HG03520 (cell line): Measurements from ENCODE around the gene FGD3.

Experiments
- ATAC-seq: cut with Tn5 transposase; IDR thresholded peaks from one replicate; pipeline ENCODE4 v1.9.1; 2021; ENCODE audit warnings: mild to moderate bottlenecking, moderate library complexity; ENCODE audit not compliant: unreplicated experiment

The FGD3 gene

DNA sequence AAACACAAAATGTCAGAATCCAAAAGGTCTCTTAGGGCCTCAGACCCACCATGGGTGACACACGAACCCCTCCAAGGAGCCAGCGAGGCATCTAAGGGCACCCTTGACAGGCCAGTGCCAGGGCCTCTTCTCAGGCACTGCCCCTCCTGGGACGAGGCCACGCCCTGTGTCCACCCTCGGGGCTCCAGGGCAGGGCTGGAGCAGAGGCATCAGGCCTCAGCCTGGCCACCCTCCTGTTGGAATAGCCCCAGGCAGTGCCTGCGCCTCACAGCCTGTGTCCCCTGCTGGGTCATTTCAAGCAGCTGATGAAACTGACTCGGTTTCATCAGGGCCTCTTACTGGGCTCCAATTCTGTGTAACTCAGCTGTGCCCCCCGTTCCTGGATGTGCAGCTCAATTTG is 78.4 kb downstream of the FGD3 start:
- ATAC-seq = no peak

DNA sequence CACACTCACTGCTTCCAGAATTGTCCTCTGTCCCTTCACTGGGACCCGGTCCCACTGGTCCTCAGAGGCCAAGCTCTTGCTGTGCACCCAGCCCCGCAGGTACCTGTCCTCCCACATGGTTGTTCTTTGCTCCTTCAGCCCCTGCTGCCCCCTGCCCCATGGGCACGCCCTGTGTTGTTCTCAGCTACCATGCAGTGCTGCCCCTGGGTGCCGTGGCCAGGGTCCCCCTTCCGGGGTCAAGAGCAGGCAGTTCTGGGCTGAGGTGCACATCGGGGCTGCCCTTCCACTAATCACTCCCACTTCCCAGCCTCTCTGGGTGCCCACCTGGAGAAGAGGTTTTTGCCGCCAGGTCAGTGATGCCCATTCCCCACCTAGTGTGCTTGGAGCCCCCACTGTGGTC is 79.3 kb downstream of the FGD3 start:
- ATAC-seq = no peak

DNA sequence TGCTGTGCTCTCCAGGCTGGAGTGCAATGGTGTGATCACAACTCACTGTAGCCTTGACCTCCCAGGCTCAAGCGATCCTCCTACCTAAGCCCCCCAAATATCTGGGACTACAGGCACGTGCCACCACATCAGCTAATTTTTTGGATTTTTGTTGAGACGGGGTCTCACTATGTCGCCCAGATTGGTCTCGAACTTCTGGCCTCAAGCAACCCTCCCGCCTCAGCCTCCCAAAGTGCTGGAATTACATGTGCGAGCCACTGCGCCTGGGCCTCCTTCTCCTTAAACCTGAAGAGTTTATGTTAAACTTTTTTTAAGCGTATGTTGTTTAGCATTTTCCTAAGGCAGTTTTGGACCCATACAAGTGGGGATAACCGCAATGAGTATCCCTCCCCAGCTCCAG is 80.4 kb downstream of the FGD3 start:
- ATAC-seq = no peak

DNA sequence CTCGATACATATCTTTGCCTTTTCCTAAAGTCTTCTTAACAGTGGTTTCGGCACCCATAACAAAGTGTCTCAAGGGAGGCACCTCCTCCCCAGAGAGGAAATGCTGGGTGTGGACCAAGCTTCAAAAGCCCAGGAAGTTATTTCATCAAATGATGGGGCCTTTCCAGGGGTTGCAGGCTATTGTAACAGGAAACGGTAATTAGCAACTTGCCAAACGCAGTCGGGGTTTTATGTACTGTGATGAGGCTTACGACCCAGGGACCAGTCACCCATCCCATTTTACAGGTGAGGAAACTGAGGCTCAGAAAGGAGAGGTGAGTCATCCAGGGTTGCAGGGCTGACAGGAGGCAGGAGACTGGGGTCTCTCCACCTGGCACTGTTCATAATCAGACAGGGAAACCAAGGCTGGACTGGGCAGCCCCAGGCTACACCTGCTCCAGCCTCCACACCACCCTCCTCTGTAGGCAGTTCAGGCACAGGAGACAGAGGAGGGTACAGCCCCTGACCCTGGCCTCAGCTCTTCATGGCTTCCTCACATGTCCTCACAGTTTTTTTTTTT is 81.2 kb downstream of the FGD3 start:
- ATAC-seq = no peak

DNA sequence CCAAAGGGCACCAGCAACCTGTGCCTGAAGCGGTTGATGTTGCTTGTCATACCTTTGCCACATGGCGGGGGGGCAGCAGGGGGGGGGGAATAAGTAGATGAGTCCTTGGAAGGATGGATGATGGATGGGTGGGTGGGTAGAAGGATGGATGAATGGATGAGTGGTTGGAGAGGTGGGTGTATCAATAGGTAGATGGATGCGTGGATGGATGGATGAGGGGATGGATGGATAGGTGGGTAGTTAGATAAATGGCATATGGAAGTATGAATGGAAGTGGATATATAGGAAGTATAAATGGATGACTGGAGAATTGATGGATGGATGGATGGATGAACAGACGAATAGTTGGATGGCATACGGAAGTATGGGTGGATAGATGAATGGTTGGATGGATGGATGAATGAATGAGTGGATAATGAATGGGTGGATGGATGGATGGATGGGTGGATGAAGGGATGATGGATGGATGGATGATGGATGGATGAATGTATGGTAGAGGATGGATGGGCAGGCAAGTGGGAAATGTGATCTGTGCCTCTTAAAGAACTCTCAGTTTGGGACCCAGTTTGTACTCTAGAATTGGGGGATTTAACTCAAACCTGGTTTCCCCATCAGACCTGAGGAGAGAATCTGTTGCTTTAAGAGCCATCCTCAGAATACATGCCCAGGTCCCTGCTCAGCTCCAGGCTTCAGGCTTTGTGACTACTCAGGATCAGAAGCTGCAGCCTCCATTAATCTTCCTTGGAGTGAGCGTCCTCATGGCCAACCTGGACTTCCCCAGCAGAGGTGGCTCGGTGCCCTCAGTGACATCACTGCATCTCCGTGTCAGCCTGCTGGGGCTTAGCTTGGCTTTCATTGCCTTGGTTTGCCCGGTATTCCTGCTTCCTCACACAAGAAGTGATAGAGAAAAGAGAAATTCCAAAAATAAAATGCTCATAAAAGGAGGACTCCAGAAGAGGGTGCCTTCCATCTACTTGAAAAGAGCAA is 83.6 kb downstream of the FGD3 start:
- no peak for ATAC-seq

DNA sequence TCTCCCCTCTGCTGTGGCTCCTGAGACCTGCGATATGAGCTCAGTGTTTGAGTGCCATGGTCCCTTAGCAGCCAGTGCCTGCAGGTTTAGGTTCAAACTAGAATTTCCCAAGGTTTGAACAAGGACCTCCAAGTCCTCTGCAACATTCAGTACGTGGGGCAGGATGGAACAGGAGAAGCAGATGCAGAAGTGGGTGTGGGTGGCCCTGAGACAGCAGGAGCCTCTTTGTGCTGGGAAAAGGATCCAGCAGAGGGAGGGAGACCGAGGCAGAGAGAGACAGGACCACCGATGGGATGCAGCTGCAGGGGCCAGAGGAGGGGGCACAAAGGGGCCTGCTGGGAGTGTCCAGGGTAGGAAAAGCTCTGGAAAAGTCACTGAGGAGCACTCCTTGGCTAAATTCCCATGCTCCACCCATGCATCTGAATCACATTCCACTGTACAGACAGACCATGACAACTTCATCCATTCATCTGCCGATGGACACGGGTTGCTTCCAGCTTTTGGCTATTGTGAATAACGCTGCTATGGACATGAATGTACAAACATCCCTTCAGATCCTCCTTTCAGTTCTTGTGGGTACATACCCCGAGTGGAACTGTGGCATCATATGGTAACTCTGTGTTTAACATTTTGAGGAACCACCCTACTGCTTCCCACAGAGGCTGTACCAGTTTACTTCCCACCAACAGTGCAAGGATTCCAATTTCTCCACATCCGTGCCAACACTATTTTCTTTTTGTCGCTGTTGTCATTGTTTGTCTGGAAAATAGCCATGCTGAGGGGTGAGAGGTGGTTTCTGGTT is 84.5 kb downstream of the FGD3 start:
- no peak for ATAC-seq

DNA sequence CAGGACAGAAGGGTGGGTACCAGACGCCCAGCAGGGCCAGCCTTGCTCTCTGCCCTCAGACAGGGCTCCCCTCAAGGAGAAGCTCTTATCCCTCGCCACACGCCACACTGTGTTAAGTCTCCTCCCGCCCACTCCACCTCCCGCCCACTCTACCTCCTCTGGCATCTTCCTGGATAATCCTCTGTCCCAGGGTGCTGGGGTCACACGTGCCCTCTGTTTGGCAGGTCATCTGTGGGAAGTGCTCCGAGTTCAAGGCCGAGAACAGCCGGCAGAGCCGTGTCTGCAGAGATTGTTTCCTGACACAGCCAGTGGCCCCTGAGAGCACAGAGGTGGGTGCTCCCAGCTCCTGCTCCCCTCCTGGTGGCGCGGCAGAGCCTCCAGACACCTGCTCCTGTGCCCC is 85.2 kb downstream of the FGD3 start:
- no peak for ATAC-seq

DNA sequence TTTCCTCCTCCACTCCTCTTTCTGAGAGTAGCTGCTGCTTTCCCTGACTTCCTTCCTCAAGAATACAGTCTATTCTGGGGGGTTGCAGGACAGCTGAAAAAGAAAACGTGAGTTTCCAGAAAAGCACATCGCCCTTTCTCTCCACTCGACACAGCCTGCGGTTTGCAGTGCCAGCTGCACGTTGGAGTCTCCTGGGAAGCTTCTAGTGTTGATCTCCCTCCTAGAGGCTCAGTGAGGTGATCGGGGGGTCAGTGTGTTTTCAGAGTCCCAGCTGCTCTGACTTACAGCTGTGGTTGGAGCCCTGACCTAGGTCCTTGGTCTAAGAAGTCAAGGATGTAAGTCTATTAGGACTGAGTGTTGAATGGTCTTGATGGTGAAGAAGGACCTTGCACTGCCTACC is 86.2 kb downstream of the FGD3 start:
- ATAC-seq = no peak

DNA sequence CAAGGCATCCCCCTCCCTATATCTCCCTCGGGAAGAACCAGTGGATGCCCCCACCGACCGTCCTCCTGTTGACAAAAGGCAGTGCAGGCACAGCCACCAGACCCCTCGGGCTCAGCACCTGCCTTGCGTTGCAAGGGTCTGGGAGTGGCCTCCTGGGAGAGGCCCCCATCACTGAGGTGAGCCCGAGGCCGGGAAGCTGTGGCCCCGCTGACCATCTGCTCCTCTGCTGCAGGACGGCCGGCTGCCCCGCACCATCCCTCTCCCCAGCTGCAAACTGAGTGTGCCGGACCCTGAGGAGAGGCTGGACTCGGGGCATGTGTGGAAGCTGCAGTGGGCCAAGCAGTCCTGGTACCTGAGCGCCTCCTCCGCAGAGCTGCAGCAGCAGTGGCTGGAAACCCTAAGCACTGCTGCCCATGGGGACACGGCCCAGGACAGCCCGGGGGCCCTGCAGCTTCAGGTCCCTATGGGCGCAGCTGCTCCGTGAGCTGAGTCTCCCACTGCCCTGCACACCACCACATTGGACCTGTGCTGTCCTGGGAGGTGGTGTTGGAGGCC is 87.9 kb downstream of the FGD3 start:
- no peak for ATAC-seq

DNA sequence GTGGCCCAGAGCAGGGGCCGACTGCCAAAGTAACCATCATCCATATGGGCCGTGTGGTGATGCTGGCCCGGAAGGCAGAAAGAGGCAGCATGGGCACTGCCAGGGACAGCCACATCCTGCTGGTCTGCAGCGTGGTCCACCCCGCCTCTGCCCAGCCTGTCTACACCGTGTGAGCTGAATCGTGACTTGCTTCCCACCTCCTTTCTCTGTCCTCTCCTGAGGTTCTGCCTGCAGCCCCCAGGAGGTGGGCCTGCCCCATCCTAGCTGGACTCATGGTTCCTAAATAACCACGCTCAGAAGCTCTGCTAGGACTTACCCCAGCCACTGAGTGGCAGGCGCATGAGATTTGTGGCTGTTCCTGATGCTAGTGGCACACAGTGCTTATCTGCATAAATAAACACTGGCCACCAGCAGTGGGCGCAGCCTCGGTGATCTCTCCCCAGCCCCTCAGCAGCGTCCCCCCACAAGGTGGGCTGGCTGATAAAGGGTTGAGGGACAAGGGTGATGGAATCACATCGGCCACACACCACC is 88.6 kb downstream of the FGD3 start:
- no peak for ATAC-seq

DNA sequence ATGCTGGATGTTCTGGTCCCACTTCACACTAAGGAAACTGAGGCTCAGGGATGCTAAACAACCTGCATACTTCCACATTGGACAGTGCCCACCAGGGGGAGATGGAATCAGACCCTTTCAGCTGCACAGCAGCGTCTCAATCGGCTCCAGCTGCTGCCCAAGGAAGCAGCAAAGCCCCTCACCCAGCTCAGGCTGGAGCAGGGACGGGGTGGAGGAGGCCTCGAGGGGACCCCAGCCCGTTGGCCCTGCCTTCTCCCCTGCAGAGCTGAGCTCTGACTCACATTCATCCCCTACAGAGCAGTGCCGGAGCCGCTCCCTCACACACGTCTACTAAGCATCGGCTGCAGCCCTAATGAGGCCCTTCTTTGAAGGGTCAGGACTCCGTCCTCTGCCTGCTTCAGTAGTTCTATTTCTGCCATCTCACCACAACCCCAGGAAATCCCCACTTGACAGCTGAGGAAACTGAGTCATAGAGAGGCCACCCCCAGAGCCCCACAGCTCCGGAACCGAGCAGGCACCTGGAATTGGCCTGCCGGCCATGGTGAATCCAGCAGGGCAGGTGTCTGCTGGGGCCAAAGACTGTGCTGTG is 89.7 kb downstream of the FGD3 start:
- ATAC-seq = no peak

DNA sequence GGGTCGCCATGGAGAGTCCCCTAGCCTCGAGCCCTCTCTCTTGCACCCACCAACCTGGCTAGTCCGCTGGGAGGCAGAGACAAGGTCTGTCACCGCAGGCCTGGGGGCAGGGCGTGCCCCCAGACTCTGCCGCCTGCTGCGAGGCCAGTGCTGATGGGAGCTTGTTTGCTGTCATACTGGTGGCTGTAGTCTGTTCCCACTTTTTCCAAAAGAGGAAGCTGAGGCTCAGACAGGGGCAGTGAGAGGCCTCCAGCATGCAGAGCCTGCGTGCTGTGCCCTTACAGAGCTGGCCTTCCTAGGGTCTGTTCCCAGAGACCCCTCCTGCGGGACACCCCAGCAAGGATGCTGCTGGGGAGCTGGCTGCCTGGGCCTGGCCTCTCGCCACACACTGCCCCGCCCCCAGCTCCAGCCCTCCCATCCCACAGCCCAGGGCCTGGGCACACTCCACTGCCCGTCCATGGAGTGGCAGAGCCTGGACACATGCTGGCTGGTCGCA is 90.2 kb downstream of the FGD3 start:
- no peak for ATAC-seq

DNA sequence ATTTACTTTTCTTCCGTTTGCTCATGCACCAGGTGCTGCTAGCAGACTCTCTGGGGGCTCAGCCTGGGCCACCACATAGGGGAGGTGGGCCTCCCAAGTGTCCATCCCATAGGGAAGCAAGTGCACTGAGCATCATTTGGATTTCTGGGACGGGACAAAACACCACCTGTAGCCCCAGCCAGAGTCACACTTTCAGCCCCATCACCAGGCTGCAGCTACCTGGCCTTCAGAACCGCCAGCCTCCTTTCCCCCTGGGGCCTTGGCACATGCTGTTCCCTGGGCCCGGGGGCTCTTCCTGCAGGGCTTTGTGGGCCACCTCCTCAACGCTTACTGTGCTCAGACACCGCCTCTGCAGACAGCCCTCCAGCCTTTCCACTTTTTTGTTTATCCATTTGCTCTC is 91.6 kb downstream of the FGD3 start:
- no peak for ATAC-seq

DNA sequence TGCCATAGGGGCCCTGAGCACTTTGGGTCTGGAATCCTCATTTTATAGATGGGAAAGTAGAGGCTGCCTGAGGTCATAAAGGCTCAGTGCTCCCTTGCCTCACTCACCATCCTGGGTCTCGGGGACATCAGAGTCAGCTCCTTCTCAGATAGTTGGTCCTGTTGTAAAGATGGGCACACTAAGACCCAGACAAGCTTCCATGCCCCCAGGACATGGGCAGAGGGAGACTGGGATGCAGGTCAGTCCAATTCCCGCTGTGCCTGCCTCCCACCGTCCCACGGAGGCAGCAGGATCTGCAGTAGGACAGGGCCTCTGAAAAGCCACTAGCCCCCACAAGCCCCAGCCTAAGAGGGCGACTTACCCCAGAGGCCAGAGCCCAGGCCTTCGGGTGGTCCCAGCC is 92.1 kb downstream of the FGD3 start:
- no peak for ATAC-seq

DNA sequence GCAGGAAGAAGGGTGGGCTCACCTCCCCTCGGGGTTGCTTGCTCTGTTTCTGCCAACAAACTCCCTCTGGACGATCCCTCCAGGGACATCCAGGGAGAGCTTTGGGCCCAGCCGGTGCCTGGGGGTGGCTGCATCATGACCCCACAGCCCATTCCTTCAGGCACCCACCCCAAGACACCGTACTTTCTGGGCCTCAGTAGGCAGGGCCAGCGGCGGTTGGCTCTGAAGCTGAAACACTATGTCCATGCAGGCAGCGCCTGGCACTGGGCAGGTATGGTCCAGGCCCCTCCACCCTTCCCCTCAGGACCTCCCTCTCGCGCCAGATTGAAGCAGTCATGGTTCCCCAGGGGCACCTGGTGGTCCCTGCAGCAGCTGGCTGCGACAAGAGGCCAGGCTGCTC is 92.7 kb downstream of the FGD3 start:
- ATAC-seq = no peak

DNA sequence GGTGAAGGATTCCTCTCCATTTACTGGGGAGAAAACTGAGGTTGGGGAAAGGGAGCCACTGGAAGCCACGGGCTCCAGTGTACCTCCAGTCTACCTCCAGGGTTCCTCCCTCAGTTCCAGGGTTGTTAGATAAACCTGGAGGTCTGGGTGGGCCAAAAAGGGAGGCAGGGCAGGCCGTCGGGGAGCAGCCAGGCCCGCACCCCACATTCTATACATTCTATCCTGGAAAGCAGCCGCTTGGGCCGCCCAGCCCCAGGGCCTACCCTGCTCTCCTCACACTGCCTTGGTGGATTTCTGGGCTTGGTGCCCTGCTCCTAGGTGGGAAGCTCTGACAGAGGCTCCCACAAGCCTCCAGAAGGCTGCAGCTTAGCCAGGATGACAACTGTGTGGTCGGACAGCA is 93.1 kb downstream of the FGD3 start:
- ATAC-seq = no peak

DNA sequence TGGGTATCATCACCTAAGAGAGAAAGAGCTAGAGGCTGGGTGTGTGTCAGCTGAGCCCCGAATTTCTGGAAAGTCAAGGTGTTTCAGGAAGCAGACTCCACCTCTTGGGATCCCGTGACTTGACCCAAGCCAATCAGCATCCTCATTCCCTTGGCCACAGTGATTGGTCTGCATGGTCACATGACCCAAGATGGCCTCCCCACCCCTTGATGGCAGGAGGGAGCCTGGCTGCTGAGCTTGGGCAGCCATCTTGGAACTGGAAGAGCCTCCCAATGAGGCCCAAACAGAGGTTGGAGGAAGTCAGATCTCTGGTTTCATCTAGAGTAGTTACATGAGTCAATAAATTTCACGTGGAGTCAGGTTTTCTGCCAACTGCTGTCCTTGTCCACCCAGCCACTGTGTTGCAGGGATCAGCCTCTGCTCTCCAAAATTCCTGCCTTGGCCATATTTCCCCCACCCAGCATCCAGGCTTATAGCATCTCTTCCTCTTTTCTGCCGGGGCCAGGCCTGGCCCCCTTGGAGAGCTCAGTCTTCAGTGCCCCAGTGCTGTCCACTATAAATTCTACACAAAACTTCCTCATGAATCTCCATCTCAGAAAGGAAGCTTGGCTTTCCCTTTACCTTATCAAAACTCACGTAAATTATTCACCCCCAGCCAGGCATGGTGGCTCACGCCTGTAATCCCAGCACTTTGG is 93.9 kb downstream of the FGD3 start:
- ATAC-seq = no peak

DNA sequence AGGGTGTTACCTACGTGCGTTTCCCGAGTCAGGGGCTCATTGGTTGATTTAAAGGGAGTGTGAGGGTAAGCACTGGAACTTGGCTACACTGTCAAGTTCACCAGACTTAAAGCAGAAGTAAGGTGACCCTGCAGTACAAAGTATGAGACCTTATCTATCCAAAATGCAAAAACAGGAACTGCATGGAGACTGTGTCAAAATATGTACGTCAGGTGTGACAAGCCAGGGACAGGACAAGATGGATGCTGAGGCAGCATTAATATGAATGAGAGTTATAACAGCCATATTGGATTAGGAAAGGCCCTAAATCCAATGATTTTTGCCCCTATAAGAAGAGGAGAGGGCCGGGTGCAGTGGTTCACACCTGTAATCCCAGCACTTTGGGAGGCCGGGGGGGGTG is 95.8 kb downstream of the FGD3 start:
- ATAC-seq = no peak

DNA sequence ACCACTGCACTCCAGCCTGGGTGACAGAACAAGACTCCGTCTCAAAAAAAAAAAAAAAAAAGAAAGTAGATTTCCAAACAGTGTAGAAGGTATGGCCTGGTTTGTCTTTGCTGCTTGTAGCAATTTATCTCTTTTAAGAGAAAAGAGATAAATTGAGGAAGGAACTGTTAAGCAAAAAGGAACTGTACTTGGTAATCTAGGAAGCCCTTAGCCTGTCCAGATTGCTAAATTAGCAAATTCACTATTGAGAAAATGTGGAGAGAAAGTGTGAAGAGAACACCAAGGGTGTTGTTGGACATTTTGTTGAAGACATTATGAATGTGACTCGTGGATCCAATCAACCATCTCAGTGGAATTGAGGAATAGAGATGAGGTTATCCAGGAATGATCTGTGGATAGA is 98.2 kb downstream of the FGD3 start:
- no peak for ATAC-seq
